ENCODE measurements around the gene IL20.

GRCh38 chr1:206832352-206832880 is 33.0 kb upstream of the IL20 start:
- TF ChIP-seq EZH2 (IDR thresholded peaks at IDR 0.05; ENCODE audit: insufficient read depth, poor library complexity, severe bottlenecking) (no peak), EZH2phosphoT487 (IDR thresholded peaks at IDR 0.05; ENCODE audit: insufficient read depth, low read depth) (no peak)
